HEK293T (cell line): ENCODE results near the gene COX6A2.

Source experiments
- ARNT ChIP-seq: fragments of 450-650 bp; IDR thresholded peaks from 2 replicates; pipeline ENCODE4 v1.6.1; 2017; ENCODE audit warnings: mild to moderate bottlenecking
- BHLHE40 ChIP-seq: fragments of 450-650 bp; IDR thresholded peaks from 2 replicates; pipeline ENCODE4 v1.6.1; 2016; ENCODE audit warnings: mild to moderate bottlenecking, moderate library complexity, borderline replicate concordance
- CTBP1 ChIP-seq: fragments of 450-650 bp; IDR thresholded peaks from 2 replicates; pipeline ENCODE4 v1.6.1; 2016; ENCODE audit warnings: borderline replicate concordance
- FOXA1 ChIP-seq: fragments of 450-650 bp; IDR thresholded peaks from 2 replicates; pipeline ENCODE4 v1.6.1; 2016; ENCODE audit warnings: mild to moderate bottlenecking
- FOXK2 ChIP-seq: fragments of 450-650 bp; IDR thresholded peaks from 2 replicates; pipeline ENCODE4 v1.6.1; 2016; ENCODE audit warnings: mild to moderate bottlenecking
- FOXM1 ChIP-seq: fragments of 450-650 bp; IDR thresholded peaks from 2 replicates; pipeline ENCODE4 v1.6.1; 2017; ENCODE audit warnings: mild to moderate bottlenecking, borderline replicate concordance
- HDGF ChIP-seq: fragments of 450-650 bp; IDR thresholded peaks from 2 replicates; pipeline ENCODE4 v1.6.1; 2017; ENCODE audit warnings: antibody characterized with exemption, borderline replicate concordance
- LEF1 ChIP-seq: fragments of 450-650 bp; IDR thresholded peaks from 2 replicates; pipeline ENCODE4 v1.6.1; 2017; ENCODE audit warnings: mild to moderate bottlenecking, borderline replicate concordance
- NFRKB ChIP-seq: fragments of 450-650 bp; IDR thresholded peaks from 2 replicates; pipeline ENCODE4 v1.6.1; 2016; ENCODE audit warnings: mild to moderate bottlenecking, moderate library complexity
- SP1 ChIP-seq: fragments of 450-650 bp; IDR thresholded peaks from 2 replicates; pipeline ENCODE4 v1.6.1; 2017
- SUZ12 ChIP-seq: fragments of 450-650 bp; IDR thresholded peaks from 2 replicates; pipeline ENCODE4 v1.6.1; 2016; ENCODE audit warnings: mild to moderate bottlenecking
- TARDBP ChIP-seq: fragments of 450-650 bp; IDR thresholded peaks from 2 replicates; pipeline ENCODE4 v1.6.1; 2016
- ZNF384 ChIP-seq: fragments of 450-650 bp; IDR thresholded peaks from 2 replicates; pipeline ENCODE4 v1.6.1; 2016
- TF ChIP-seq, protein P1 (sequence below): fragments of 450-650 bp; IDR thresholded peaks from 2 replicates; pipeline ENCODE4 v1.6.1; 2016

DNA sequence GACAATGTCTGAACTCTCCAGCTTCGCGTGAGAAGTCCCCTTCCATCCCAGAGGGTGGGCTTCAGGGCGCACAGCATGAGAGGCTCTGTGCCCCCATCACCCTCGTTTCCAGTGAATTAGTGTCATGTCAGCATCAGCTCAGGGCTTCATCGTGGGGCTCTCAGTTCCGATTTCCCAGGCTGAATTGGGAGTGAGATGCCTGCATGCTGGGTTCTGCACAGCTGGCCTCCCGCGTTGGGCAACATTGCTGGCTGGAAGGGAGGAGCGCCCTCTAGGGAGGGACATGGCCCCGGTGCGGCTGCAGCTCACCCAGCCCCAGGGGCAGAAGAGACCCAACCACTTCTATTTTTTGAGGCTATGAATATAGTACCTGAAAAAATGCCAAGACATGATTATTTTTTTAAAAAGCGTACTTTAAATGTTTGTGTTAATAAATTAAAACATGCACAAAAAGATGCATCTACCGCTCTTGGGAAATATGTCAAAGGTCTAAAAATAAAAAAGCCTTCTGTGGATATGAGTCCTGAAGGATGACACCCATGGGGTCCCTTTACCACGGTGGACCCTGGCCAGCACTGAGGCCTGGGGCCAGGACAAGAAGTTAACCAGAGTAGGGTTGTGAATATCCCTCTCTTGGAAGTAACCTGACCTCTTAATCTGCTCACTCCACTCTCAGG lies 45.5 kb downstream of the COX6A2 start:
- TF ChIP-seq FOXA1 (no peak), SUZ12 (no peak), SP1 (no peak), NFRKB (no peak), ARNT (no peak), TARDBP (no peak), CTBP1 (no peak), BHLHE40 (no peak), HDGF (no peak), ZNF384 (no peak), FOXM1 (no peak), LEF1 (no peak), FOXK2 (no peak)
- TF ChIP-seq, protein P1, sequence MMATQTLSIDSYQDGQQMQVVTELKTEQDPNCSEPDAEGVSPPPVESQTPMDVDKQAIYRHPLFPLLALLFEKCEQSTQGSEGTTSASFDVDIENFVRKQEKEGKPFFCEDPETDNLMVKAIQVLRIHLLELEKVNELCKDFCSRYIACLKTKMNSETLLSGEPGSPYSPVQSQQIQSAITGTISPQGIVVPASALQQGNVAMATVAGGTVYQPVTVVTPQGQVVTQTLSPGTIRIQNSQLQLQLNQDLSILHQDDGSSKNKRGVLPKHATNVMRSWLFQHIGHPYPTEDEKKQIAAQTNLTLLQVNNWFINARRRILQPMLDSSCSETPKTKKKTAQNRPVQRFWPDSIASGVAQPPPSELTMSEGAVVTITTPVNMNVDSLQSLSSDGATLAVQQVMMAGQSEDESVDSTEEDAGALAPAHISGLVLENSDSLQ = no peak
